ENCODE data around the gene NID1.
"Not testable (repeated sequence)": the region's sequence is repeated elsewhere in the genome, so short reads cannot be mapped to it uniquely, and the experiment has no call there.

NID1 gene

DNA sequence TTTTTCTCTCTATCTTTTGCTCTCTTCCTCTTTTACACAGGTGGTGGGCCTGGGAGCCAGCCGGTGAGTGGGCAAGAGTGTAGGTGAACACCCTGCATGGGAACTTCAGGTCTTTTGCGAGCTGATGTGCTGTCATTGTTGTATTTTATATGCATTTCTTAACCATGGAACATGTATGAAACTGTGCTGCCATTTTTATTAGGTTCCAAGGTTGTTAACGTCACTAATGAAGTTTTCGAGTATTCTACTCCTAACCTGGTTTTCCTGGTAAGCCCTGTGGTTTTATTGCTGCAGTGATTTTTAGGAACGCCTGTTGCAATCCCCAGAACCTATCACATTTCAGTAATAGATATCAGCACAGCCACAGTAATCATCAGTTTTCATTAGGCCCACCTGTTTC, 14.8 kb upstream of the NID1 start:
- Histone ChIP-seq H3K4me3 (replicated peaks; ENCODE audit: insufficient read depth, low read length) (no peak overlapping the region), H3K27ac (replicated peaks) (no peak overlapping the region), H3K27me3 (ENCODE audit: insufficient read depth, poor library complexity, severe bottlenecking) (no peaks in the 10 kb centered on the region)
- TF ChIP-seq GABPA (IDR thresholded peaks at IDR 0.05; ENCODE audit: low read depth) (no peak), SPI1 (IDR thresholded peaks at IDR 0.05; ENCODE audit: borderline replicate concordance, low read depth) (no peak), REST (IDR thresholded peaks at IDR 0.05; ENCODE audit: insufficient replicate concordance, low read depth) (no peak), CTCF (IDR thresholded peaks at IDR 0.05; ENCODE audit: insufficient read depth, low read length) (no peak), POLR2AphosphoS5 (IDR thresholded peaks at IDR 0.05; ENCODE audit: low read depth) (no peak)
- DNase-seq (ENCODE audit: low read depth in 1 of 2, low spot score in 1 of 2) = no peak

GRCh38 chr1:236078993-236079392, 14.1 kb upstream of the NID1 start:
- H3K27me3 ChIP-seq (ENCODE audit: insufficient read depth, poor library complexity, severe bottlenecking) = no peaks in the 10 kb centered on the region
- no peak for DNase-seq (ENCODE audit: low read depth in 1 of 2, low spot score in 1 of 2)

GRCh38 chr1:236078077-236078476, 13.2 kb upstream of the NID1 start:
- H3K27me3 ChIP-seq (ENCODE audit: insufficient read depth, poor library complexity, severe bottlenecking); DNase-seq (ENCODE audit: low read depth in 1 of 2, low spot score in 1 of 2); H3K4me3 ChIP-seq (replicated peaks; ENCODE audit: insufficient read depth, low read length); H3K27ac ChIP-seq (replicated peaks): not testable (repeated sequence)

More at GRCh38 chr1:236078993-236079392, 14.1 kb upstream of the NID1 start:
- TF ChIP-seq GABPA (IDR thresholded peaks at IDR 0.05; ENCODE audit: low read depth) = no peak
- TF ChIP-seq CTCF (IDR thresholded peaks at IDR 0.05; ENCODE audit: insufficient read depth, low read length) = no peak
- no peak for TF ChIP-seq REST (IDR thresholded peaks at IDR 0.05; ENCODE audit: insufficient replicate concordance, low read depth)
- no peak for TF ChIP-seq SPI1 (IDR thresholded peaks at IDR 0.05; ENCODE audit: borderline replicate concordance, low read depth)
- TF ChIP-seq POLR2AphosphoS5 (IDR thresholded peaks at IDR 0.05; ENCODE audit: low read depth) = no peak
- H3K4me3 ChIP-seq (replicated peaks; ENCODE audit: insufficient read depth, low read length) = no peak overlapping the region
- no peak overlapping the region for H3K27ac ChIP-seq (replicated peaks)

DNA sequence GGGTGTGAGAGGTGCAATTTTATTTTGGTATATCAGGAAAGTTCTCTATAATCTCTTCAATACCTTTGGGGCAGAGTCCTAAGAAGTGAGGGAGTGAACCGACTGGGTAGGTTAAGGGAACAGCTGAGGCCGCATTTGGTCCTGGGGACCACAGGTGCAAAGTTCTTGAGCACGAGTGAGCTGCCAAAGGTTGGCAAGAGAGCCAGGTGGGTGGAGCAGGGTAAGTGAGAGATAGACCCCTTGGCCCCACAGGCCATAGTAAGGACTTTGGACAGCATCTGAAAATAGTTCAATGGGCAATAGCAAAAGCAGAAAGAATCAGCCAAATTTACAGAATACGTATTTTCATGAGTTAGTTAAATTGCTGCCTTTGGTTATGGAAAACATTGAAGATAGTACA, 11.0 kb upstream of the NID1 start:
- H3K27ac ChIP-seq (replicated peaks) = no peak overlapping the region
- no peak for TF ChIP-seq GABPA (IDR thresholded peaks at IDR 0.05; ENCODE audit: low read depth)
- TF ChIP-seq SPI1 (IDR thresholded peaks at IDR 0.05; ENCODE audit: borderline replicate concordance, low read depth) = no peak
- TF ChIP-seq CTCF (IDR thresholded peaks at IDR 0.05; ENCODE audit: insufficient read depth, low read length) = no peak
- no peak for TF ChIP-seq REST (IDR thresholded peaks at IDR 0.05; ENCODE audit: insufficient replicate concordance, low read depth)
- TF ChIP-seq POLR2AphosphoS5 (IDR thresholded peaks at IDR 0.05; ENCODE audit: low read depth) = no peak
- H3K4me3 ChIP-seq (replicated peaks; ENCODE audit: insufficient read depth, low read length) = no peak overlapping the region
- DNase-seq (ENCODE audit: low read depth in 1 of 2, low spot score in 1 of 2) = no peak
- H3K27me3 ChIP-seq (ENCODE audit: insufficient read depth, poor library complexity, severe bottlenecking) = no peaks in the 10 kb centered on the region

All from HL-60 (cell line).